Astrocyte (in vitro differentiated cells and primary cell): ENCODE results near the gene IYD. TPM values are rescaled to one million over a fixed set of nuclear protein-coding genes. Genes with fewer than 3 reads are reported as not detected.
A peak's percentile ranks its signal among the peaks of the same experiment; 100 is the strongest.

ENCODE experiments used
- DNase-seq: peaks from one replicate; pipeline ENCODE4 v3.0.0-alpha.2; 2010; ENCODE audit warnings: low read depth
- FAIRE-seq: peaks from 2 replicates; lab custom pipeline; 2011; peaks lifted over from hg19 to GRCh38; lab: Jason Lieb, UNC
- H2AFZ ChIP-seq: 2 replicates; pipeline ENCODE4 v1.6.0; 2012; ENCODE audit warnings: low read depth, low read length, inconsistent platforms
- H3K27ac ChIP-seq: 2 replicates; pipeline ENCODE4 v1.5.1; 2011; ENCODE audit warnings: low read depth, low read length, inconsistent platforms
- H3K27me3 ChIP-seq: 2 replicates; pipeline ENCODE4 v1.6.0; 2011; ENCODE audit warnings: low read length, inconsistent platforms; ENCODE audit not compliant: insufficient read depth
- H3K36me3 ChIP-seq: 2 replicates; pipeline ENCODE4 v1.5.1; 2011; ENCODE audit warnings: low read length, inconsistent platforms; ENCODE audit not compliant: insufficient read depth
- H3K4me1 ChIP-seq: 2 replicates; pipeline ENCODE4 v1.5.1; 2011; ENCODE audit warnings: low read length, inconsistent platforms; ENCODE audit not compliant: insufficient read depth
- H3K4me2 ChIP-seq: 2 replicates; pipeline ENCODE4 v1.6.0; 2012; ENCODE audit warnings: low read length, inconsistent platforms
- H3K4me3 ChIP-seq: 2 replicates; pipeline ENCODE4 v1.5.1; 2011; ENCODE audit warnings: low read depth, mild to moderate bottlenecking, low read length, inconsistent platforms; ENCODE audit not compliant: insufficient read depth
- H3K79me2 ChIP-seq: 2 replicates; pipeline ENCODE4 v1.6.0; 2012; ENCODE audit warnings: mild to moderate bottlenecking, low read length, inconsistent platforms; ENCODE audit not compliant: insufficient read depth
- H3K9ac ChIP-seq: 2 replicates; pipeline ENCODE4 v1.6.0; 2012; ENCODE audit warnings: mild to moderate bottlenecking, low read length, inconsistent platforms
- H3K9me3 ChIP-seq: 2 replicates; pipeline ENCODE4 v1.5.1; 2012; ENCODE audit warnings: low read depth, mild to moderate bottlenecking, low read length, inconsistent platforms; ENCODE audit not compliant: insufficient read depth
- H4K20me1 ChIP-seq: 2 replicates; pipeline ENCODE4 v1.6.0; 2012; ENCODE audit warnings: low read length, inconsistent platforms; ENCODE audit not compliant: insufficient read depth
- H3K27ac Mint-ChIP-seq: one replicate; pipeline ENCODE4 v1.8.0; 2021; ENCODE audit warnings: mild to moderate bottlenecking, mixed read lengths; ENCODE audit not compliant: unreplicated experiment
- H3K27me3 Mint-ChIP-seq: one replicate; pipeline ENCODE4 v1.8.0; 2021; ENCODE audit warnings: low read depth, mixed read lengths; ENCODE audit not compliant: unreplicated experiment
- H3K36me3 Mint-ChIP-seq: one replicate; pipeline ENCODE4 v1.8.0; 2021; ENCODE audit warnings: low read depth, mixed read lengths; ENCODE audit not compliant: unreplicated experiment
- H3K4me1 Mint-ChIP-seq: one replicate; pipeline ENCODE4 v1.8.0; 2021; ENCODE audit warnings: low read depth, mixed read lengths; ENCODE audit not compliant: unreplicated experiment
- H3K4me3 Mint-ChIP-seq: one replicate; pipeline ENCODE4 v1.8.0; 2021; ENCODE audit warnings: mild to moderate bottlenecking, moderate library complexity, mixed read lengths; ENCODE audit not compliant: unreplicated experiment
- H3K9me3 Mint-ChIP-seq: one replicate; pipeline ENCODE4 v1.8.0; 2021; ENCODE audit warnings: mild to moderate bottlenecking, mixed read lengths; ENCODE audit not compliant: unreplicated experiment
- CTCF ChIP-seq: IDR thresholded peaks from 2 replicates; pipeline ENCODE4 v1.5.1; 2011; ENCODE audit warnings: low read depth, mild to moderate bottlenecking, inconsistent platforms, low read length, moderate library complexity; ENCODE audit not compliant: insufficient read depth
- EZH2 ChIP-seq: IDR thresholded peaks from 2 replicates; pipeline ENCODE4 v1.6.1; 2012; ENCODE audit warnings: mild to moderate bottlenecking, low read length, inconsistent platforms; ENCODE audit not compliant: insufficient read depth
- total RNA-seq: library from RNA; stranded (reverse); gene quantifications from 2 replicates; pipeline ENCODE4 v1.2.1, GENCODE V29; 2021

Gene IYD
- total RNA-seq, 1 donor from 2014 or later, result not detected

- Mint-ChIP-seq H3K9me3 (no peaks in the 10 kb centered on the region), H3K27me3 (peaks cover 10% of the 10 kb centered on the region)
- H3K4me2 ChIP-seq, result no peak overlapping the region
Measured at GRCh38 chr6:150363733-150364132, 5.1 kb upstream of the IYD start.

GRCh38 chr6:150366118-150366778, 2.6 kb upstream of the IYD start:
- H3K9me3 ChIP-seq, result no peaks in the 10 kb centered on the region
- no peaks in the 10 kb centered on the region for H3K27me3 ChIP-seq
- H3K4me3 ChIP-seq, result no peak overlapping the region
- FAIRE-seq, result no peak
- H3K27ac ChIP-seq, result no peak overlapping the region
- Mint-ChIP-seq H3K4me1 (no peaks in the 10 kb centered on the region), H3K4me3 (no peak overlapping the region), H3K27ac (peak overlapping the region; percentile 36), H3K9me3 (peaks cover 2% of the 10 kb centered on the region), H3K27me3 (peaks cover 7% of the 10 kb centered on the region), H3K36me3 (no peaks in the 10 kb centered on the region)
- DNase-seq, result no peak
- H3K4me2 ChIP-seq, result no peak overlapping the region
- no peak overlapping the region for H3K9ac ChIP-seq
- no peaks in the 10 kb centered on the region for H3K36me3 ChIP-seq
- no peak overlapping the region for H2AFZ ChIP-seq
- TF ChIP-seq EZH2, result no peak
- TF ChIP-seq CTCF, result no peak
- no peaks in the 10 kb centered on the region for H3K4me1 ChIP-seq
- no peaks in the 10 kb centered on the region for H4K20me1 ChIP-seq
- H3K79me2 ChIP-seq, result no peaks in the 10 kb centered on the region

More at GRCh38 chr6:150363733-150364132, 5.1 kb upstream of the IYD start:
- Histone ChIP-seq H3K36me3 (no peaks in the 10 kb centered on the region), H3K27ac (no peak overlapping the region), H2AFZ (no peak overlapping the region), H3K27me3 (no peaks in the 10 kb centered on the region), H3K79me2 (no peaks in the 10 kb centered on the region), H3K4me1 (no peaks in the 10 kb centered on the region), H3K9ac (no peak overlapping the region), H3K4me3 (no peak overlapping the region), H3K9me3 (no peaks in the 10 kb centered on the region), H4K20me1 (no peaks in the 10 kb centered on the region)
- H3K4me1 Mint-ChIP-seq, result no peaks in the 10 kb centered on the region
- FAIRE-seq (no peak), DNase-seq (no peak)
- TF ChIP-seq CTCF, result no peak
- TF ChIP-seq EZH2, result no peak
- no peak overlapping the region for H3K27ac Mint-ChIP-seq
- H3K36me3 Mint-ChIP-seq, result no peaks in the 10 kb centered on the region
- no peak overlapping the region for H3K4me3 Mint-ChIP-seq

- H3K27me3 ChIP-seq, result no peaks in the 10 kb centered on the region
- no peaks in the 10 kb centered on the region for H3K9me3 ChIP-seq
- no peaks in the 10 kb centered on the region for H3K36me3 ChIP-seq
- Mint-ChIP-seq H3K27ac (no peak overlapping the region), H3K4me3 (no peak overlapping the region), H3K27me3 (peaks cover 11% of the 10 kb centered on the region), H3K9me3 (peaks cover 5% of the 10 kb centered on the region), H3K4me1 (no peaks in the 10 kb centered on the region), H3K36me3 (no peaks in the 10 kb centered on the region)
- H2AFZ ChIP-seq, result no peak overlapping the region
- H3K9ac ChIP-seq, result no peak overlapping the region
- H3K4me3 ChIP-seq, result no peak overlapping the region
- H3K4me2 ChIP-seq, result no peak overlapping the region
- H3K4me1 ChIP-seq, result peaks cover 5% of the 10 kb centered on the region
- no peak for DNase-seq
- TF ChIP-seq EZH2 (no peak), CTCF (no peak)
- H4K20me1 ChIP-seq, result no peaks in the 10 kb centered on the region
- H3K79me2 ChIP-seq, result no peaks in the 10 kb centered on the region
- FAIRE-seq, result no peak
- H3K27ac ChIP-seq, result no peak overlapping the region
Measured at GRCh38 chr6:150369408-150369807, 596 bp downstream of the IYD start.
